ENCODE results near the gene NRBF2. TPM values are rescaled to one million over a fixed set of nuclear protein-coding genes. Genes with fewer than 3 reads are reported as not detected.

The NRBF2 gene
- total RNA-seq, 1 donor from 2014 or later, result 25.6 TPM

DNA sequence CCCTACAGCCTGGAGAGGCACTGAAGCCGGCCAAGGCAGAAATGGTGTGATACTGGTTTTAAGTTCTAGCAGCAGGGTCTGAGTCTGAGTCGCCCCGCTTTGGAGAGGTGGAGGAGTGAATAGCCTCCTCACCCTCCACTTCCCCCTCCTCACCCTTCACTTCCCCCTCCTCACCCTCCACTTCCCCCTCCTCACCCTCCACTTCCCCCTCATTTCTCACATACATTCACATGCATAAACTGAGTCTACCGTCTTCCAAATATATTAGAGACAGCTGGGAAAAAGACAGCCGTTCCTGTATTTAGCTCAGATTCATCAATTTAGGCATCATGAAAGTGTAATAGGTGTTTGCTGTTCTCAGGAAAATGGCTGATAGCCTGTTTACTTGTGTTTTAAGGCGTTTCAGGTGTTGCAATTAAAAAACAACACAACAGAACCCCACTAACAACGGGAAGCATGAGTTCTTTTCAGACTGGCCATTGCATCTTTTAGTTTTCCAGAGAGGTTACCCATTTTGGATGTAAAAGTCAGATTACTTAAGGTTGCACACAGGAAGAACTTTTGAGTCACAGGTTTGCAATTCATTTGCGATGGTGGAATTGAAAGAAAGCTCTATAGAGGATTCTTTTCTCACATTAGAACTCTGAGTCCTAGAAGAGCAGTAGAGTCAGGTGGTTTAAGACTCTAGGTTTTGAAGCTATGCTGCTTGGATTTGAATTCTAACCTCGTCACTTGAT lies 861 bp downstream of the NRBF2 start:
- H3K27ac Mint-ChIP-seq (ENCODE audit: unreplicated experiment), result no peak overlapping the region

DNA sequence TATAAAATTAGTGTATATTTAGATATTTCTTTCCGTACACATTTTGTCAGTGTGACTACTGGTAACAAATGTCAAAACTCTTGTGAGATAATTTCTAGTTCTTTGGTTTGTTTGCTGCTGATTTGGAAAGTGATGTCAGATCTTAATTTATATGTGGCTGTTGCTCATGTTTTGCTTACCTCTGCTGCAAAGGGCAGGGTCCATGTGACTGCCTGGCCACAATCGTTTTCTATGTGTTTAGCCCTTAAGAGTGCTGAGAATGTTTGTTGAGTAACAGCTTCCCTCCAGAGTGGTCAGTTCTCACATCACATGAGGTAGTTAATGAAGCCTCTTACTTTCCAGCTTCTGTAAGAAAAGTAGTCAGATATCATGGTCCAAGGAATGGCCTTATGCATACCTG lies 4.2 kb downstream of the NRBF2 start:
- Mint-ChIP-seq H3K27me3 (ENCODE audit: unreplicated experiment) (peaks cover 1% of the 10 kb centered on the region), H3K4me1 (ENCODE audit: unreplicated experiment) (peaks cover 10% of the 10 kb centered on the region), H3K4me3 (ENCODE audit: unreplicated experiment) (no peak overlapping the region), H3K9me3 (ENCODE audit: unreplicated experiment) (no peaks in the 10 kb centered on the region), H3K27ac (ENCODE audit: unreplicated experiment) (no peak overlapping the region), H3K36me3 (ENCODE audit: low read depth, unreplicated experiment) (peaks cover 2% of the 10 kb centered on the region)
- TF ChIP-seq, protein P1, sequence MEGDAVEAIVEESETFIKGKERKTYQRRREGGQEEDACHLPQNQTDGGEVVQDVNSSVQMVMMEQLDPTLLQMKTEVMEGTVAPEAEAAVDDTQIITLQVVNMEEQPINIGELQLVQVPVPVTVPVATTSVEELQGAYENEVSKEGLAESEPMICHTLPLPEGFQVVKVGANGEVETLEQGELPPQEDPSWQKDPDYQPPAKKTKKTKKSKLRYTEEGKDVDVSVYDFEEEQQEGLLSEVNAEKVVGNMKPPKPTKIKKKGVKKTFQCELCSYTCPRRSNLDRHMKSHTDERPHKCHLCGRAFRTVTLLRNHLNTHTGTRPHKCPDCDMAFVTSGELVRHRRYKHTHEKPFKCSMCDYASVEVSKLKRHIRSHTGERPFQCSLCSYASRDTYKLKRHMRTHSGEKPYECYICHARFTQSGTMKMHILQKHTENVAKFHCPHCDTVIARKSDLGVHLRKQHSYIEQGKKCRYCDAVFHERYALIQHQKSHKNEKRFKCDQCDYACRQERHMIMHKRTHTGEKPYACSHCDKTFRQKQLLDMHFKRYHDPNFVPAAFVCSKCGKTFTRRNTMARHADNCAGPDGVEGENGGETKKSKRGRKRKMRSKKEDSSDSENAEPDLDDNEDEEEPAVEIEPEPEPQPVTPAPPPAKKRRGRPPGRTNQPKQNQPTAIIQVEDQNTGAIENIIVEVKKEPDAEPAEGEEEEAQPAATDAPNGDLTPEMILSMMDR (IDR thresholded peaks at IDR 0.05; ENCODE audit: unreplicated experiment), result no peak
- DNase-seq (ENCODE audit: low spot score), result no peak

More for the DNA sequence above, 861 bp downstream of the NRBF2 start:
- Mint-ChIP-seq H3K36me3 (ENCODE audit: low read depth, unreplicated experiment) (peaks cover 4% of the 10 kb centered on the region), H3K4me3 (ENCODE audit: unreplicated experiment) (peak overlapping the region; percentile 90), H3K9me3 (ENCODE audit: unreplicated experiment) (no peaks in the 10 kb centered on the region), H3K4me1 (ENCODE audit: unreplicated experiment) (peaks cover 10% of the 10 kb centered on the region), H3K27me3 (ENCODE audit: unreplicated experiment) (peaks cover 1% of the 10 kb centered on the region)
- no peak for DNase-seq (ENCODE audit: low spot score)
- TF ChIP-seq, protein P1 (IDR thresholded peaks at IDR 0.05; ENCODE audit: unreplicated experiment), result no peak

DNA sequence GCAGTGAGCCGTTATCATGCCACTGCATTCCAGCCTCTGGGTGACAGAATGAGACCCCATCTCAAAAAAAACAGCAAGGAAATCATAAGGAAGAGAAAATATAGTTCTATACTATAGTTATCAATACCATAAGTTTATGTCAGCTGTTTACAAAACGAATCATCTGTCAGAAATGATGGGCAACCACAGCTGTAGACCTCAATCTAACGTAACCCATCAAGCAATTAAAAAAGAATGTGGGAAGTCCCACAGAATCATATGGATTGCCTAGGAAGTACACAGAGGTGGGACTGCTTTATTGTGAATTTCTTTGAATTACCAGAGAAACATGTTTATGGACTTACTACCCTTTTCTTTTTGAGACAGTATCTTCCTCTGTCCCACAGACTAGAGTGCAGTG lies 6.9 kb downstream of the NRBF2 start:
- DNase-seq (ENCODE audit: low spot score), result no peak
- peaks cover 4% of the 10 kb centered on the region for H3K27me3 Mint-ChIP-seq (ENCODE audit: unreplicated experiment)
- H3K4me3 Mint-ChIP-seq (ENCODE audit: unreplicated experiment), result no peak overlapping the region
- no peaks in the 10 kb centered on the region for H3K9me3 Mint-ChIP-seq (ENCODE audit: unreplicated experiment)
- no peaks in the 10 kb centered on the region for H3K4me1 Mint-ChIP-seq (ENCODE audit: unreplicated experiment)
- H3K27ac Mint-ChIP-seq (ENCODE audit: unreplicated experiment), result no peak overlapping the region
- no peaks in the 10 kb centered on the region for H3K36me3 Mint-ChIP-seq (ENCODE audit: low read depth, unreplicated experiment)
- TF ChIP-seq, protein P1 (IDR thresholded peaks at IDR 0.05; ENCODE audit: unreplicated experiment), result no peak

DNA sequence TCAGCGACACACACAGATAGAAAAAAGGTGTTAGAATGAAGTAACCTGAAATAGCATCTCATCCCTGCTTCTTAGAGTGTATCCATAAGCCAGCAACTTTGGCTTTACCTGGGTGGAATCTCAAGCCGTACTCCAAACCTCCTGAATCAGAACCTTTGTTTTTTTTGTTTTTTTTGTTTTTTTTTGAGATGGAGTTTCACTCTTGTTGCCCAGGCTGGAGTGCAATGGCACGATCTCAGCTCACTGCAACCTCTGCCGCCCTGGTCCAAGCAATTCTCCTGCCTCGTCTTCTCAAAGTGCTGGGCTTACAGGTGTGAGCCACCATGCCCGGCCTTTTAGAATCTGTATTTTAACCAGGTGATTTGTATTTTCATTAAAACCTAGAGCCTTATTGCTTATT lies 9.0 kb downstream of the NRBF2 start:
- Mint-ChIP-seq H3K9me3 (ENCODE audit: unreplicated experiment) (no peaks in the 10 kb centered on the region), H3K4me3 (ENCODE audit: unreplicated experiment) (no peak overlapping the region), H3K27ac (ENCODE audit: unreplicated experiment) (no peak overlapping the region), H3K36me3 (ENCODE audit: low read depth, unreplicated experiment) (no peaks in the 10 kb centered on the region), H3K27me3 (ENCODE audit: unreplicated experiment) (peaks cover 4% of the 10 kb centered on the region), H3K4me1 (ENCODE audit: unreplicated experiment) (no peaks in the 10 kb centered on the region)
- DNase-seq (ENCODE audit: low spot score), result no peak
- TF ChIP-seq, protein P1 (IDR thresholded peaks at IDR 0.05; ENCODE audit: unreplicated experiment), result no peak

DNA sequence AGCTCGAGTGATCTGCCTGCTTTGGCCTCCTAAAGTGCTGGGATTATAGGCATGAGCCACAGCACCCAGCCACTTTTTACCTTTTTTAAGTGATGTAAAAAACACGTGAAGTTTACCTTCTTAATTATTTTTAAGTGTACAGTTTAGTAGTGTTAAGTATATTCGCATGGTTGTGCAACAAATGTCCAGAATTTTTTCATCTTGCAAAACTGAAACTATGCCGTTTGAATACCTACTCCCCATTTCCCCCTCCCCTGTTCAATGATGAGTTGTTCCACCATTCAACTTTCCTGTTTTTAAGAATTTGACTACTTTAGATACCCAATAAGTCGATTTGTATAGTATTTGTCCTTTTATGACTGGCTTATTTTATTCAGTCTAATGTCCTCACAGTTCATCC lies 10.9 kb downstream of the NRBF2 start:
- no peak overlapping the region for H3K27ac Mint-ChIP-seq (ENCODE audit: unreplicated experiment)

More for the DNA sequence above, 10.9 kb downstream of the NRBF2 start:
- H3K4me1 Mint-ChIP-seq (ENCODE audit: unreplicated experiment), result no peaks in the 10 kb centered on the region
- no peak overlapping the region for H3K4me3 Mint-ChIP-seq (ENCODE audit: unreplicated experiment)
- peaks cover 3% of the 10 kb centered on the region for H3K27me3 Mint-ChIP-seq (ENCODE audit: unreplicated experiment)
- TF ChIP-seq, protein P1 (IDR thresholded peaks at IDR 0.05; ENCODE audit: unreplicated experiment), result no peak
- no peaks in the 10 kb centered on the region for H3K9me3 Mint-ChIP-seq (ENCODE audit: unreplicated experiment)
- DNase-seq (ENCODE audit: low spot score), result no peak
- H3K36me3 Mint-ChIP-seq (ENCODE audit: low read depth, unreplicated experiment), result no peaks in the 10 kb centered on the region

Measured in endothelial cell (in vitro differentiated cells).